Measurements from ENCODE around the gene FSTL3.

The FSTL3 gene

GRCh38 chr19:678791-679388 lies 2.7 kb downstream of the FSTL3 start:
- no peak for DNase-seq (ENCODE audit: extremely low spot score)
- ChIA-PET CTCF (interaction anchor here (0.8 kb wide), 1 partner anchor 16 kb away, joined by 3 read pairs; the partner anchor contains the start of gene RNF126), POLR2A (interaction anchor here (0.9 to 1.9 kb wide), 3 partner anchors 10 to 18 kb away, joined by 3 to 6 read pairs (median 3); partner anchors contain the start of gene RNF126)
- TF ChIP-seq HDGF (IDR thresholded peaks at IDR 0.05; ENCODE audit: borderline replicate concordance) (no peak), ELF4 (IDR thresholded peaks at IDR 0.05) (no peak), FOXA1 (IDR thresholded peaks at IDR 0.05) (no peak)

- TF ChIP-seq FOXM1 (IDR thresholded peaks at IDR 0.05; ENCODE audit: borderline replicate concordance) = 0 out of 2 replicates have a peak, but pooled peaks have one; percentile 13
- TF ChIP-seq PKNOX1 (IDR thresholded peaks at IDR 0.05) = no peak
- ChIA-PET CTCF (interaction anchor here (0.8 kb wide), 1 partner anchor 16 kb away, joined by 3 read pairs; the partner anchor contains the start of gene RNF126), POLR2A (interaction anchor here (0.7 to 1.9 kb wide), 6 partner anchors 9 to 40 kb away, joined by 3 to 9 read pairs (median 5); partner anchors contain the start of gene RNF126)
- no peak for DNase-seq (ENCODE audit: extremely low spot score)
Measured at GRCh38 chr19:679418-680286, 3.5 kb downstream of the FSTL3 start.

GRCh38 chr19:680287-681028 lies 4.3 kb downstream of the FSTL3 start:
- ChIA-PET CTCF (no interaction called here), POLR2A (interaction anchor here (0.6 to 1.7 kb wide), 8 partner anchors 10 to 39 kb away, joined by 3 to 9 read pairs (median 4); partner anchors contain the start of genes PALM and RNF126)
- 0 out of 2 replicates have a peak, but pooled peaks have one; percentile 53 for TF ChIP-seq LEF1 (IDR thresholded peaks at IDR 0.05; ENCODE audit: borderline replicate concordance)
- no peak for TF ChIP-seq ARNT (IDR thresholded peaks at IDR 0.05)
- peak; percentile 68; the same call in 1 of the 2 replicates for TF ChIP-seq SP1 (IDR thresholded peaks at IDR 0.05)
- peak; percentile 99 for DNase-seq (ENCODE audit: extremely low spot score)

GRCh38 chr19:681029-682019 lies 5.1 kb downstream of the FSTL3 start:
- ChIA-PET POLR2A (interaction anchor here (0.6 to 1.7 kb wide), 3 partner anchors 15 to 22 kb away, joined by 3 to 9 read pairs (median 5); partner anchors contain the start of gene RNF126), CTCF (no interaction called here)
- DNase-seq (ENCODE audit: extremely low spot score) = peak; percentile 94
- TF ChIP-seq HDGF (IDR thresholded peaks at IDR 0.05; ENCODE audit: borderline replicate concordance) = no peak
- no peak for TF ChIP-seq FOXA1 (IDR thresholded peaks at IDR 0.05)
- TF ChIP-seq LEF1 (IDR thresholded peaks at IDR 0.05; ENCODE audit: borderline replicate concordance) = no peak
- no peak for TF ChIP-seq PKNOX1 (IDR thresholded peaks at IDR 0.05)
- no peak for TF ChIP-seq ZNF384 (IDR thresholded peaks at IDR 0.05)
- no peak for TF ChIP-seq SP1 (IDR thresholded peaks at IDR 0.05)
- TF ChIP-seq ARNT (IDR thresholded peaks at IDR 0.05) = no peak
- TF ChIP-seq TARDBP (IDR thresholded peaks at IDR 0.05) = no peak
- TF ChIP-seq SUZ12 (IDR thresholded peaks at IDR 0.05) = no peak
- no peak for TF ChIP-seq BHLHE40 (IDR thresholded peaks at IDR 0.05; ENCODE audit: borderline replicate concordance)
- no peak for TF ChIP-seq FOXK2 (IDR thresholded peaks at IDR 0.05)
- no peak for TF ChIP-seq FOXM1 (IDR thresholded peaks at IDR 0.05; ENCODE audit: borderline replicate concordance)
- TF ChIP-seq ELF4 (IDR thresholded peaks at IDR 0.05) = no peak
- no peak for TF ChIP-seq CTBP1 (IDR thresholded peaks at IDR 0.05; ENCODE audit: borderline replicate concordance)
- TF ChIP-seq NFRKB (IDR thresholded peaks at IDR 0.05) = no peak
- no peak for TF ChIP-seq L3MBTL2 (conservative IDR thresholded peaks at IDR 0.05)

- POLR2A ChIA-PET = no interaction called here
- CTCF ChIA-PET = no interaction called here
- no peak for DNase-seq (ENCODE audit: extremely low spot score)
Measured at GRCh38 chr19:682678-683320, 6.6 kb downstream of the FSTL3 start.

More at GRCh38 chr19:682678-683320, 6.6 kb downstream of the FSTL3 start:
- no peak for TF ChIP-seq ELF4 (IDR thresholded peaks at IDR 0.05)
- no peak for TF ChIP-seq PKNOX1 (IDR thresholded peaks at IDR 0.05)
- no peak for TF ChIP-seq FOXK2 (IDR thresholded peaks at IDR 0.05)
- no peak for TF ChIP-seq FOXA1 (IDR thresholded peaks at IDR 0.05)
- no peak for TF ChIP-seq FOXM1 (IDR thresholded peaks at IDR 0.05; ENCODE audit: borderline replicate concordance)
- TF ChIP-seq BHLHE40 (IDR thresholded peaks at IDR 0.05; ENCODE audit: borderline replicate concordance) = no peak
- TF ChIP-seq CTBP1 (IDR thresholded peaks at IDR 0.05; ENCODE audit: borderline replicate concordance) = no peak
- TF ChIP-seq NFRKB (IDR thresholded peaks at IDR 0.05) = no peak
- TF ChIP-seq LEF1 (IDR thresholded peaks at IDR 0.05; ENCODE audit: borderline replicate concordance) = no peak
- no peak for TF ChIP-seq TARDBP (IDR thresholded peaks at IDR 0.05)
- no peak for TF ChIP-seq HDGF (IDR thresholded peaks at IDR 0.05; ENCODE audit: borderline replicate concordance)
- no peak for TF ChIP-seq ZNF384 (IDR thresholded peaks at IDR 0.05)
- TF ChIP-seq SP1 (IDR thresholded peaks at IDR 0.05) = no peak

Measured in HEK293T (cell line).